CD14-positive monocyte (primary cell): ENCODE measurements around the gene B4GALNT4. TPM values are rescaled to one million over a fixed set of nuclear protein-coding genes. Genes with fewer than 3 reads are reported as not detected.

ENCODE experiments used
- DNase-seq, 3 donors: peaks; one replicate each; pipeline ENCODE4 v3.0.0-alpha.2; 2011 to 2022
- H2AFZ ChIP-seq: 2 replicates; pipeline ENCODE4 v1.6.0; 2012; ENCODE audit warnings: mild to moderate bottlenecking, low read depth, low read length, inconsistent platforms; ENCODE audit not compliant: insufficient read depth, poor library complexity, severe bottlenecking
- H3K27ac ChIP-seq, 2 donors: 1 replicate in 1 of 2; 2 replicates in 1 of 2; pipeline ENCODE4 v1.5.1; 2012 to 2013; ENCODE audit warnings: low read length in 2 of 2, control low read depth in 1 of 2, inconsistent platforms in 1 of 2, low read depth in 1 of 2, mild to moderate bottlenecking in 1 of 2
- H3K27me3 ChIP-seq, 2 donors: one replicate each; pipeline versions ENCODE4 v1.6.0 to v1.6.1; 2011 to 2013; ENCODE audit warnings: low read length in 2 of 2; ENCODE audit not compliant: control insufficient read depth in 2 of 2, insufficient read depth in 2 of 2
- H3K36me3 ChIP-seq, 2 donors: replicated peaks in 1 of 2; 1 replicate in 1 of 2; 2 replicates in 1 of 2; pipeline versions ENCODE4 v1.5.1 to v1.6.1; 2012 to 2013; ENCODE audit warnings: low read length in 2 of 2, control low read depth in 1 of 2, inconsistent platforms in 1 of 2, mild to moderate bottlenecking in 1 of 2; ENCODE audit not compliant: insufficient read depth in 2 of 2, control insufficient read depth in 1 of 2
- H3K4me1 ChIP-seq, 2 donors: 1 replicate in 1 of 2; 2 replicates in 1 of 2; pipeline versions ENCODE4 v1.5.1 to v1.6.1; 2012 to 2013; ENCODE audit warnings: low read length in 2 of 2, control low read depth in 1 of 2, inconsistent platforms in 1 of 2, mild to moderate bottlenecking in 1 of 2, moderate library complexity in 1 of 2; ENCODE audit not compliant: insufficient read depth in 2 of 2, control insufficient read depth in 1 of 2
- H3K4me2 ChIP-seq: replicated peaks from 2 replicates; pipeline ENCODE3; 2012; ENCODE audit warnings: low read length, moderate library complexity, mild to moderate bottlenecking; ENCODE audit not compliant: poor library complexity, severe bottlenecking; ENCODE audit errors: extremely low read depth
- H3K4me3 ChIP-seq, 3 experiments: fragments of 200-600 bp in 1 of 3; sonication (generic) in 1 of 3; replicated peaks in 1 of 3; 1 replicate in 2 of 3; 2 replicates in 1 of 3; pipeline ENCODE4 v1.5.1; 2011 to 2013; ENCODE audit warnings: low read length in 3 of 3, mild to moderate bottlenecking in 3 of 3, control low read depth in 2 of 3, low read depth in 2 of 3, inconsistent platforms in 1 of 3, moderate library complexity in 1 of 3
- H3K79me2 ChIP-seq: 2 replicates; pipeline ENCODE4 v1.6.0; 2012; ENCODE audit warnings: mild to moderate bottlenecking, control low read depth, inconsistent platforms, low read length, moderate library complexity; ENCODE audit not compliant: insufficient read depth
- H3K9ac ChIP-seq: 2 replicates; pipeline ENCODE4 v1.6.0; 2017; ENCODE audit warnings: low read length, mild to moderate bottlenecking; ENCODE audit not compliant: insufficient read depth, poor library complexity, severe bottlenecking
- H3K9me3 ChIP-seq, 2 donors: replicated peaks in 1 of 2; 1 replicate in 1 of 2; 2 replicates in 1 of 2; pipeline versions ENCODE4 v1.5.1 to v1.6.1; 2012 to 2013; ENCODE audit warnings: low read length in 2 of 2, control low read depth in 1 of 2; ENCODE audit not compliant: control insufficient read depth in 1 of 2, insufficient read depth in 1 of 2
- H4K20me1 ChIP-seq: 2 replicates; pipeline ENCODE4 v1.6.0; 2012; ENCODE audit warnings: mild to moderate bottlenecking, low read length, control low read depth, moderate library complexity; ENCODE audit not compliant: insufficient read depth
- H3K27ac Mint-ChIP-seq, 7 donors: one replicate each; pipeline ENCODE4 v1.8.0; 2020; ENCODE audit warnings: mild to moderate bottlenecking in 7 of 7, mixed read lengths in 7 of 7, moderate library complexity in 6 of 7, inconsistent platforms in 2 of 7
- H3K27me3 Mint-ChIP-seq, 3 donors: one replicate each; pipeline ENCODE4 v1.8.0; 2021 to 2022; ENCODE audit warnings: low read depth in 3 of 3, mild to moderate bottlenecking in 3 of 3, mixed read lengths in 3 of 3, moderate library complexity in 3 of 3, inconsistent platforms in 1 of 3
- H3K36me3 Mint-ChIP-seq, 2 donors: one replicate each; pipeline ENCODE4 v1.8.0; 2020; ENCODE audit warnings: mixed read lengths in 2 of 2, inconsistent platforms in 1 of 2, mild to moderate bottlenecking in 1 of 2
- H3K4me1 Mint-ChIP-seq: one replicate; pipeline ENCODE4 v1.8.0; 2020; ENCODE audit warnings: mild to moderate bottlenecking, mixed read lengths
- H3K4me3 Mint-ChIP-seq, 2 donors: one replicate each; pipeline ENCODE4 v1.8.0; 2020; ENCODE audit warnings: mild to moderate bottlenecking in 2 of 2, mixed read lengths in 2 of 2, moderate library complexity in 1 of 2
- H3K9me3 Mint-ChIP-seq, 7 donors: one replicate each; pipeline ENCODE4 v1.8.0; 2020 to 2022; ENCODE audit warnings: mixed read lengths in 7 of 7, mild to moderate bottlenecking in 6 of 7, moderate library complexity in 6 of 7, inconsistent platforms in 2 of 7
- WGBS: methylation state at CpG from one replicate; pipeline ENCODE4 v1.1.5; 2013; ENCODE audit warnings: missing lambda C conversion rate; ENCODE audit not compliant: insufficient coverage; 5-methylcytosine and 5-hydroxymethylcytosine counted together
- intact Hi-C, 2 donors: fragments of 100-400 bp; cut with micrococcal nuclease; formaldehyde crosslinking; loops; one replicate each; pipeline versions ENCODE4 v1.15.0 to v1.15.1; 2023
- polyA plus RNA-seq, 3 donors: library from polyadenylated mRNA; depleted of rRNA in 1 of 3; unstranded in 2 of 3; stranded (reverse) in 1 of 3; fragments of 300-500 nt in 2 of 3; fragments of >200 nt in 1 of 3; fragmentation: Illumina TruSeq in 2 of 3; gene quantifications; 1 replicate in 2 of 3; 2 replicates in 1 of 3; pipeline ENCODE4 v1.2.3, GENCODE V29; 2012 to 2021
- TF ChIP-seq, protein P1 (sequence below): fragments of 200-600 bp; IDR thresholded peaks from one replicate; pipeline ENCODE4 v1.8.0; 2022; ENCODE audit warnings: antibody characterized with exemption, mild to moderate bottlenecking

B4GALNT4 gene
- polyA plus RNA-seq, 3 donors, result not detected

DNA sequence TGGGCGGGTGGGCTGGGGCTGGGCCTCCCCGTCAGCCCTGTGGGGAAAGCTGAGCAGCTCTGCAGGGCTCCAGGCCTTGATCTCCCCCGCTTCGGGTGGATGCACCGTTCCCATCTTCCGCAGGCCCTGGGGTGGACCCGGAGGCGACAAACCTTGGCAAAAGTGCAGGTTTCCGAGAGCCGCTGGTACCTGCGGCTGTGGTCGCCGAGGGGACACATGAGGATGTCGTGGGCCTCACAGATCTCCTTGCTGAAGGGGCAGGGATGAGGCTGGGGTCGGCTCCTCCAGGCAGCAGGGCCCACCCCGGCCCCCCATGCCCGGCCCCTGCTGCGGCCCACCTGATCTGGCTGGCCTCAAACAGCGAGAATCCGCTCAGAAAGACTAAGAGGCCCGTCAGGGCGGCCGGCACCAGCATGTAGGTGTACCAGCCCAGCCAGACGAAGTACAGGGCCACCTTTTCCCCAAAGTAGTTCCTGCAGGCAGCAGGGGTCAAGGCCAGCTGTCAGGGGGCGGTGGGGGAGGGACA lies 60.7 kb downstream of the B4GALNT4 start:
- Mint-ChIP-seq H3K27me3 (peaks cover 8 to 18% (median 16%) of the 10 kb centered on the region in 3 donors), H3K36me3 (no peaks in the 10 kb centered on the region), H3K27ac (no peak overlapping the region), H3K9me3 (peaks cover 5 to 21% (median 8%) of the 10 kb centered on the region in 7 donors), H3K4me3 (no peak overlapping the region), H3K4me1 (no peaks in the 10 kb centered on the region)
- no peaks in the 10 kb centered on the region for H3K36me3 ChIP-seq
- H4K20me1 ChIP-seq, result no peaks in the 10 kb centered on the region
- H3K4me3 ChIP-seq, result no peak overlapping the region
- no peaks in the 10 kb centered on the region for H3K79me2 ChIP-seq
- DNase-seq, result no peak
- 94% methylated on average over 18 of the region's 25 CpGs for WGBS
- H3K9ac ChIP-seq, result no peak overlapping the region
- H3K9me3 ChIP-seq, result no peaks in the 10 kb centered on the region
- intact Hi-C loops, result no loop called here
- H2AFZ ChIP-seq, result no peak overlapping the region
- H3K27ac ChIP-seq, result no peak overlapping the region
- no peak overlapping the region for H3K4me2 ChIP-seq
- H3K27me3 ChIP-seq, result no peaks in the 10 kb centered on the region
- TF ChIP-seq, protein P1, sequence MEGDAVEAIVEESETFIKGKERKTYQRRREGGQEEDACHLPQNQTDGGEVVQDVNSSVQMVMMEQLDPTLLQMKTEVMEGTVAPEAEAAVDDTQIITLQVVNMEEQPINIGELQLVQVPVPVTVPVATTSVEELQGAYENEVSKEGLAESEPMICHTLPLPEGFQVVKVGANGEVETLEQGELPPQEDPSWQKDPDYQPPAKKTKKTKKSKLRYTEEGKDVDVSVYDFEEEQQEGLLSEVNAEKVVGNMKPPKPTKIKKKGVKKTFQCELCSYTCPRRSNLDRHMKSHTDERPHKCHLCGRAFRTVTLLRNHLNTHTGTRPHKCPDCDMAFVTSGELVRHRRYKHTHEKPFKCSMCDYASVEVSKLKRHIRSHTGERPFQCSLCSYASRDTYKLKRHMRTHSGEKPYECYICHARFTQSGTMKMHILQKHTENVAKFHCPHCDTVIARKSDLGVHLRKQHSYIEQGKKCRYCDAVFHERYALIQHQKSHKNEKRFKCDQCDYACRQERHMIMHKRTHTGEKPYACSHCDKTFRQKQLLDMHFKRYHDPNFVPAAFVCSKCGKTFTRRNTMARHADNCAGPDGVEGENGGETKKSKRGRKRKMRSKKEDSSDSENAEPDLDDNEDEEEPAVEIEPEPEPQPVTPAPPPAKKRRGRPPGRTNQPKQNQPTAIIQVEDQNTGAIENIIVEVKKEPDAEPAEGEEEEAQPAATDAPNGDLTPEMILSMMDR, result no peak
- no peaks in the 10 kb centered on the region for H3K4me1 ChIP-seq

Other genes with a start within 250 kb of the B4GALNT4 start
- gene SCGB1C1, start 176.4 kb upstream of the B4GALNT4 start, polyA plus RNA-seq, result not detected
- 10 to 100 TPM in 2 of 3 donors, 1 to 10 TPM in 1; 9.5 to 37.3 (median 29.3) TPM for gene BET1L, start 162.1 kb upstream of the B4GALNT4 start, polyA plus RNA-seq
- gene RIC8A, start 161.8 kb upstream of the B4GALNT4 start, polyA plus RNA-seq, result 10 to 100 TPM; 51.1 to 79.1 (median 56.5) TPM
- gene SIRT3, start 133.2 kb upstream of the B4GALNT4 start, polyA plus RNA-seq, result 10 to 100 TPM in 1 of 3 donors, 1 to 10 TPM in 2; 4.3 to 23.7 (median 4.3) TPM
- gene PSMD13, start 132.5 kb upstream of the B4GALNT4 start, polyA plus RNA-seq, result 100 to 1,000 TPM; 136 to 272 (median 218) TPM
- gene NLRP6, start 91.1 kb upstream of the B4GALNT4 start, polyA plus RNA-seq, result under 1 TPM; 0.10 to 0.51 (median 0.24) TPM
- gene PGGHG, start 80.4 kb upstream of the B4GALNT4 start, polyA plus RNA-seq, result 10 to 100 TPM in 1 of 3 donors, 1 to 10 TPM in 2; 1.6 to 82.9 (median 2.1) TPM
- not detected for gene IFITM5, start 70.0 kb upstream of the B4GALNT4 start, polyA plus RNA-seq
- 1,000 to 10,000 TPM in 1 of 3 donors, 100 to 1,000 TPM in 2; 625 to 1,147 (median 705) TPM for gene IFITM2, start 61.7 kb upstream of the B4GALNT4 start, polyA plus RNA-seq
- 10 to 100 TPM; 26.0 to 49.5 (median 36.3) TPM for gene IFITM1, start 55.5 kb upstream of the B4GALNT4 start, polyA plus RNA-seq
- gene IFITM3, start 48.6 kb upstream of the B4GALNT4 start, polyA plus RNA-seq, result 100 to 1,000 TPM; 353 to 637 (median 445) TPM
- gene PKP3, start 24.7 kb downstream of the B4GALNT4 start, polyA plus RNA-seq, result not detected
- 100 to 1,000 TPM in 1 of 3 donors, 10 to 100 TPM in 2; 62.8 to 125 (median 75.4) TPM for gene SIGIRR, start 45.5 kb downstream of the B4GALNT4 start, polyA plus RNA-seq
- under 1 TPM in 2 of 3 donors, not detected in 1; 0.18 to 0.24 TPM for gene ANO9, start 72.5 kb downstream of the B4GALNT4 start, polyA plus RNA-seq
- gene PTDSS2, start 80.8 kb downstream of the B4GALNT4 start, polyA plus RNA-seq, result 10 to 100 TPM in 2 of 3 donors, 1 to 10 TPM in 1; 9.3 to 18.3 (median 12.4) TPM
- gene RNH1, start 137.7 kb downstream of the B4GALNT4 start, polyA plus RNA-seq, result 100 to 1,000 TPM; 381 to 445 (median 443) TPM
- gene HRAS, start 166.1 kb downstream of the B4GALNT4 start, polyA plus RNA-seq, result 10 to 100 TPM; 10.1 to 32.9 (median 10.3) TPM
- under 1 TPM in 2 of 3 donors, not detected in 1; 0.09 to 0.68 TPM for gene LRRC56, start 168.0 kb downstream of the B4GALNT4 start, polyA plus RNA-seq
- 10 to 100 TPM in 1 of 3 donors, 1 to 10 TPM in 1, under 1 TPM in 1; 0.67 to 10.6 (median 1.2) TPM for gene LMNTD2, start 191.2 kb downstream of the B4GALNT4 start, polyA plus RNA-seq
- 10 to 100 TPM in 2 of 3 donors, 1 to 10 TPM in 1; 10.0 to 26.5 (median 12.4) TPM for gene RASSF7, start 191.5 kb downstream of the B4GALNT4 start, polyA plus RNA-seq
- gene PHRF1, start 207.0 kb downstream of the B4GALNT4 start, polyA plus RNA-seq, result 10 to 100 TPM in 1 of 3 donors, 1 to 10 TPM in 2; 1.3 to 11.1 (median 3.3) TPM
- gene IRF7, start 246.5 kb downstream of the B4GALNT4 start, polyA plus RNA-seq, result 100 to 1,000 TPM in 1 of 3 donors, 10 to 100 TPM in 2; 38.6 to 125 (median 42.9) TPM